A549 (cell line): ENCODE data around the gene ERAP2.

Experiments used
- ESRRA ChIP-seq: fragments of 150-350 bp; IDR thresholded peaks from 2 replicates; pipeline ENCODE4 v1.6.1; 2014; ENCODE audit warnings: mild to moderate bottlenecking, low read length, borderline replicate concordance
- JUNB ChIP-seq: fragments of >200 bp; sonication (Bioruptor Twin); formaldehyde crosslinking; IDR thresholded peaks from 2 replicates; pipeline ENCODE4 v1.6.1; 2016
- TF ChIP-seq, protein P1 (sequence below): IDR thresholded peaks from 2 replicates; pipeline ENCODE4 v1.6.1; 2012; ENCODE audit warnings: low read depth, borderline replicate concordance
- TF ChIP-seq, protein P2 (sequence below): fragments of >200 bp; sonication (Bioruptor Twin); formaldehyde crosslinking; IDR thresholded peaks from 3 replicates; pipeline ENCODE4 v1.5.1; 2016

DNA sequence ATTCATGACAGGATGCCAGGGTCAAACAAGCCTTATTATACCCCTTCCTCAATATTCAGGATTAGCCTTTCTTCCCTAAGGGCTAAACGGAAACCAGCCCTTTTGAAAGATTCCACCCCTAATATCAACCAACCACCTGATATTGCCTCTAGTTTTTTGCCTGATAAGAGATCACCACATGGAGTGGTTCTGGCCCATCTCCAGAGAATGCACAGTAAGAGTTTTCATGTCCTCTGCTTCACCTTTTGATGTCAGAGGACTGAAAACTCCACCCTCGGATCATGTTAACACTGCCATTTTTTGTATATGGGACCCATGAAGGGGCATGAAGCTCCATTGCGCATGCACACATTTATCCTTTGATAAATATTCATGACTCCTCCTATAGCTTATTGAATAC is 53.8 kb downstream of the ERAP2 start:
- TF ChIP-seq, protein P1, sequence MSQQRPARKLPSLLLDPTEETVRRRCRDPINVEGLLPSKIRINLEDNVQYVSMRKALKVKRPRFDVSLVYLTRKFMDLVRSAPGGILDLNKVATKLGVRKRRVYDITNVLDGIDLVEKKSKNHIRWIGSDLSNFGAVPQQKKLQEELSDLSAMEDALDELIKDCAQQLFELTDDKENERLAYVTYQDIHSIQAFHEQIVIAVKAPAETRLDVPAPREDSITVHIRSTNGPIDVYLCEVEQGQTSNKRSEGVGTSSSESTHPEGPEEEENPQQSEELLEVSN: no peak
- TF ChIP-seq, protein P2, sequence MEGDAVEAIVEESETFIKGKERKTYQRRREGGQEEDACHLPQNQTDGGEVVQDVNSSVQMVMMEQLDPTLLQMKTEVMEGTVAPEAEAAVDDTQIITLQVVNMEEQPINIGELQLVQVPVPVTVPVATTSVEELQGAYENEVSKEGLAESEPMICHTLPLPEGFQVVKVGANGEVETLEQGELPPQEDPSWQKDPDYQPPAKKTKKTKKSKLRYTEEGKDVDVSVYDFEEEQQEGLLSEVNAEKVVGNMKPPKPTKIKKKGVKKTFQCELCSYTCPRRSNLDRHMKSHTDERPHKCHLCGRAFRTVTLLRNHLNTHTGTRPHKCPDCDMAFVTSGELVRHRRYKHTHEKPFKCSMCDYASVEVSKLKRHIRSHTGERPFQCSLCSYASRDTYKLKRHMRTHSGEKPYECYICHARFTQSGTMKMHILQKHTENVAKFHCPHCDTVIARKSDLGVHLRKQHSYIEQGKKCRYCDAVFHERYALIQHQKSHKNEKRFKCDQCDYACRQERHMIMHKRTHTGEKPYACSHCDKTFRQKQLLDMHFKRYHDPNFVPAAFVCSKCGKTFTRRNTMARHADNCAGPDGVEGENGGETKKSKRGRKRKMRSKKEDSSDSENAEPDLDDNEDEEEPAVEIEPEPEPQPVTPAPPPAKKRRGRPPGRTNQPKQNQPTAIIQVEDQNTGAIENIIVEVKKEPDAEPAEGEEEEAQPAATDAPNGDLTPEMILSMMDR: no peak
- TF ChIP-seq ESRRA (no peak), JUNB (no peak)
